Measurements from ENCODE around the gene ZMIZ1. TPM values are rescaled to one million over a fixed set of nuclear protein-coding genes. Genes with fewer than 3 reads are reported as not detected.
"Not testable (repeated sequence)": the region's sequence is repeated elsewhere in the genome, so short reads cannot be mapped to it uniquely, and the experiment has no call there.

ZMIZ1 gene
- polyA plus RNA-seq, 1 experiment = 7.6 TPM

GRCh38 chr10:79275105-79275430 is 206.3 kb downstream of the ZMIZ1 start:
- POLR2A ChIA-PET = no interaction called here
- Histone ChIP-seq H3K27ac (ENCODE audit: low read depth, low read length) (peak overlapping the region; percentile 11), H3K4me3 (ENCODE audit: low read depth, low read length) (no peak overlapping the region), H3K9me3 (ENCODE audit: control insufficient read depth, insufficient read depth, low read length) (no peaks in the 10 kb centered on the region; the same call in 1 of the 2 replicates), H3K27me3 (ENCODE audit: control insufficient read depth, insufficient read depth, low read length) (no peaks in the 10 kb centered on the region)
- DNase-seq (ENCODE audit: low read depth, low spot score) = no peak
- CTCF ChIA-PET = interaction anchor here (0.8 kb wide), 1 partner anchor 18 kb away, joined by 3 read pairs; no protein-coding TSS in a partner anchor
- TF ChIP-seq CTCF (IDR thresholded peaks at IDR 0.05; ENCODE audit: low read depth, low read length) = no peak

- ChIA-PET CTCF (interaction anchor here (0.8 kb wide), 1 partner anchor 18 kb away, joined by 3 read pairs; no protein-coding TSS in a partner anchor), POLR2A (no interaction called here)
- Histone ChIP-seq H3K27me3 (ENCODE audit: control insufficient read depth, insufficient read depth, low read length) (no peaks in the 10 kb centered on the region), H3K4me3 (ENCODE audit: low read depth, low read length) (no peak overlapping the region), H3K9me3 (ENCODE audit: control insufficient read depth, insufficient read depth, low read length) (no peaks in the 10 kb centered on the region; the same call in 1 of the 2 replicates), H3K27ac (ENCODE audit: low read depth, low read length) (peak overlapping the region; percentile 11)
- DNase-seq (ENCODE audit: low read depth, low spot score) = no peak
- no peak for TF ChIP-seq CTCF (IDR thresholded peaks at IDR 0.05; ENCODE audit: low read depth, low read length)
Measured at GRCh38 chr10:79275431-79275851, 206.7 kb downstream of the ZMIZ1 start.

GRCh38 chr10:79277579-79278269 is 209.0 kb downstream of the ZMIZ1 start:
- ChIA-PET CTCF (no interaction called here), POLR2A (no interaction called here)
- H3K9me3 ChIP-seq (ENCODE audit: control insufficient read depth, insufficient read depth, low read length) = no peaks in the 10 kb centered on the region; the same call in 1 of the 2 replicates
- no peak overlapping the region for H3K27ac ChIP-seq (ENCODE audit: low read depth, low read length)
- no peaks in the 10 kb centered on the region for H3K27me3 ChIP-seq (ENCODE audit: control insufficient read depth, insufficient read depth, low read length)
- no peak overlapping the region for H3K4me3 ChIP-seq (ENCODE audit: low read depth, low read length)
- no peak for DNase-seq (ENCODE audit: low read depth, low spot score)
- TF ChIP-seq CTCF (IDR thresholded peaks at IDR 0.05; ENCODE audit: low read depth, low read length) = no peak

- H3K27me3 ChIP-seq (ENCODE audit: control insufficient read depth, insufficient read depth, low read length); H3K27ac ChIP-seq (ENCODE audit: low read depth, low read length); CTCF ChIA-PET; H3K4me3 ChIP-seq (ENCODE audit: low read depth, low read length); H3K9me3 ChIP-seq (ENCODE audit: control insufficient read depth, insufficient read depth, low read length); DNase-seq (ENCODE audit: low read depth, low spot score); POLR2A ChIA-PET: not testable (repeated sequence)
Measured at GRCh38 chr10:79279047-79279446, 210.3 kb downstream of the ZMIZ1 start.

GRCh38 chr10:79280956-79281355 is 212.2 kb downstream of the ZMIZ1 start:
- TF ChIP-seq CTCF (IDR thresholded peaks at IDR 0.05; ENCODE audit: low read depth, low read length) = no peak

More at GRCh38 chr10:79280956-79281355, 212.2 kb downstream of the ZMIZ1 start:
- no peak for DNase-seq (ENCODE audit: low read depth, low spot score)
- no peak overlapping the region for H3K27ac ChIP-seq (ENCODE audit: low read depth, low read length)
- H3K9me3 ChIP-seq (ENCODE audit: control insufficient read depth, insufficient read depth, low read length) = no peaks in the 10 kb centered on the region; the same call in 1 of the 2 replicates
- no peak overlapping the region for H3K4me3 ChIP-seq (ENCODE audit: low read depth, low read length)
- POLR2A ChIA-PET = interaction anchor here (0.9 kb wide), 1 partner anchor 19 kb away, joined by 3 read pairs; no protein-coding TSS in a partner anchor
- H3K27me3 ChIP-seq (ENCODE audit: control insufficient read depth, insufficient read depth, low read length) = no peaks in the 10 kb centered on the region
- CTCF ChIA-PET = no interaction called here
